ENCODE data around the gene HEXIM2.

- TF ChIP-seq CTCF (tag by site-specific recombination; IDR thresholded peaks at IDR 0.05): no peak
- TF ChIP-seq ZNF501 (tag by site-specific recombination; IDR thresholded peaks at IDR 0.05): no peak
- no peak for TF ChIP-seq ZNF785 (tag by site-specific recombination; IDR thresholded peaks at IDR 0.05)
- no peak for TF ChIP-seq ZNF404 (tag by site-specific recombination; IDR thresholded peaks at IDR 0.05)
- no peak for TF ChIP-seq GLIS2 (tag by site-specific recombination; IDR thresholded peaks at IDR 0.05)
- no peak for TF ChIP-seq ZSCAN5A (tag by site-specific recombination; IDR thresholded peaks at IDR 0.05)
- TF ChIP-seq ZBTB21 (tag by site-specific recombination; IDR thresholded peaks at IDR 0.05): no peak
- TF ChIP-seq SETDB1 (IDR thresholded peaks at IDR 0.05; ENCODE audit: insufficient read length, low read length): no peak
- no peak for TF ChIP-seq REST (tag by site-specific recombination; IDR thresholded peaks at IDR 0.05)
- TF ChIP-seq PRDM6 (tag by site-specific recombination; IDR thresholded peaks at IDR 0.05): no peak
- TF ChIP-seq ZNF112 (tag by site-specific recombination; IDR thresholded peaks at IDR 0.05): no peak
- TF ChIP-seq ZNF10 (tag by site-specific recombination; IDR thresholded peaks at IDR 0.05): no peak
- no peak for TF ChIP-seq HOXD13 (CRISPR knock-in tag; IDR thresholded peaks at IDR 0.05; ENCODE audit: borderline replicate concordance)
- no peak for TF ChIP-seq ZNF18 (tag by site-specific recombination; IDR thresholded peaks at IDR 0.05)
Measured at GRCh38 chr17:45172232-45172540, 10.5 kb downstream of the HEXIM2 start.

All from HEK293 (cell line).